ENCODE data around the gene GUCY2C. TPM values are rescaled to one million over a fixed set of nuclear protein-coding genes. Genes with fewer than 3 reads are reported as not detected.
A peak's percentile ranks its signal among the peaks of the same experiment; 100 is the strongest.

The GUCY2C gene
- total RNA-seq, 1 experiment from 2014 or later = 0.48 TPM

DNA sequence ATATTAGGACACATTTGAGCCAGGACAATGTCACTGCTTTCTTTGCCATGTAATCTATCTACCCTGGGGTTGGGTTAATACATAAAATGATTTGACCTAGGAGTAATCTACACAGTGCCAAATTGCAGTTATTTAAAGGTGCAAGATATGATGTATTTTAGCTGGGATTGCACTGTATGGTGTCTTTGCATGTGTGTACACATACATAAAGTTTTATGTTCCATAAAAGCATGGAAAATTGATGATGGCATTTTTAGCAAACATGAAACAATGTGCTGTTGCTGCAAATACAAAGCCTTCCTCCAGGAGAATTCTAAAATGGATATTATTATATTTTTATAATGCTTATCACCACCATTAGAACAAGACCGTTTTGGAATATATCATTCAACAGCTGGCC lies 104.7 kb downstream of the GUCY2C start:
- Histone ChIP-seq H3K4me1 (ENCODE audit: low read length) (no peaks in the 10 kb centered on the region), H2AFZ (ENCODE audit: low read length) (no peak overlapping the region), H3K4me3 (ENCODE audit: low read length) (no peak overlapping the region), H3K4me2 (ENCODE audit: low read depth, low read length, poor library complexity, severe bottlenecking) (no peak overlapping the region), H3K9ac (ENCODE audit: low read length) (no peak overlapping the region), H3K36me3 (ENCODE audit: insufficient read depth, low read length) (no peaks in the 10 kb centered on the region), H3K79me2 (ENCODE audit: low read length) (no peaks in the 10 kb centered on the region), H3K27ac (ENCODE audit: low read length) (no peak overlapping the region), H3K27me3 (ENCODE audit: low read length) (no peaks in the 10 kb centered on the region), H4K20me1 (ENCODE audit: insufficient read depth, low read depth, low read length) (no peaks in the 10 kb centered on the region), H3K9me2 (replicated peaks; ENCODE audit: insufficient read depth, low read length) (no peaks in the 10 kb centered on the region), H3K9me3 (ENCODE audit: low read length) (no peaks in the 10 kb centered on the region)
- DNase-seq = no peak

GRCh38 chr12:14589169-14590004 lies 107.0 kb downstream of the GUCY2C start:
- DNase-seq = no peak
- Histone ChIP-seq H3K36me3 (ENCODE audit: insufficient read depth, low read length) (no peaks in the 10 kb centered on the region), H3K4me2 (ENCODE audit: low read depth, low read length, poor library complexity, severe bottlenecking) (no peak overlapping the region), H3K79me2 (ENCODE audit: low read length) (no peaks in the 10 kb centered on the region), H4K20me1 (ENCODE audit: insufficient read depth, low read depth, low read length) (no peaks in the 10 kb centered on the region), H3K27me3 (ENCODE audit: low read length) (no peaks in the 10 kb centered on the region), H3K4me1 (ENCODE audit: low read length) (no peaks in the 10 kb centered on the region), H3K27ac (ENCODE audit: low read length) (no peak overlapping the region), H3K4me3 (ENCODE audit: low read length) (no peak overlapping the region), H3K9ac (ENCODE audit: low read length) (no peak overlapping the region), H3K9me3 (ENCODE audit: low read length) (no peaks in the 10 kb centered on the region), H3K9me2 (replicated peaks; ENCODE audit: insufficient read depth, low read length) (no peaks in the 10 kb centered on the region), H2AFZ (ENCODE audit: low read length) (no peak overlapping the region)

DNA sequence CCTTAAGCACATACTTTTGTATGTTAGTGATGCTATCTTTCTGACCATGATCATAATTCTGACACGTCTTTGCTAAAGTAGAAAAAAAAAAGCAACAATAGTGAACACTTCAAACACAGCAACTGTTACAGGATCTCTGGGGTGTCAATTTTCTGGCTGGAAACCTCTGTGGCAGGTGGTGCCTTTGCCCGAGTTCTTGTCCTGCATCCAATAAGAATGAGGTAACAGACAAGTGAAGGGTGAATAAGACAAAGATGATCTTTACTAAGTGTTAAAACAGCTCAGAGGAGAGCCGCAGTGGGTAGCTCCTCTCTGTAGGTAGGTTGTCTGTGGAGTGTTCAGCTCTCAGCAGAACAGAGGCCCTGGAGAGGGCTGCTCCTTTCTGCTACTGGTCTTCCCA lies 107.8 kb downstream of the GUCY2C start:
- Histone ChIP-seq H3K9me3 (ENCODE audit: low read length) (no peaks in the 10 kb centered on the region), H3K27ac (ENCODE audit: low read length) (no peak overlapping the region), H3K27me3 (ENCODE audit: low read length) (no peaks in the 10 kb centered on the region), H3K4me2 (ENCODE audit: low read depth, low read length, poor library complexity, severe bottlenecking) (no peak overlapping the region), H3K4me3 (ENCODE audit: low read length) (no peak overlapping the region), H3K4me1 (ENCODE audit: low read length) (no peaks in the 10 kb centered on the region), H2AFZ (ENCODE audit: low read length) (no peak overlapping the region), H3K9ac (ENCODE audit: low read length) (no peak overlapping the region), H3K79me2 (ENCODE audit: low read length) (no peaks in the 10 kb centered on the region), H3K9me2 (replicated peaks; ENCODE audit: insufficient read depth, low read length) (no peaks in the 10 kb centered on the region), H3K36me3 (ENCODE audit: insufficient read depth, low read length) (no peaks in the 10 kb centered on the region), H4K20me1 (ENCODE audit: insufficient read depth, low read depth, low read length) (no peaks in the 10 kb centered on the region)
- DNase-seq = no peak

DNA sequence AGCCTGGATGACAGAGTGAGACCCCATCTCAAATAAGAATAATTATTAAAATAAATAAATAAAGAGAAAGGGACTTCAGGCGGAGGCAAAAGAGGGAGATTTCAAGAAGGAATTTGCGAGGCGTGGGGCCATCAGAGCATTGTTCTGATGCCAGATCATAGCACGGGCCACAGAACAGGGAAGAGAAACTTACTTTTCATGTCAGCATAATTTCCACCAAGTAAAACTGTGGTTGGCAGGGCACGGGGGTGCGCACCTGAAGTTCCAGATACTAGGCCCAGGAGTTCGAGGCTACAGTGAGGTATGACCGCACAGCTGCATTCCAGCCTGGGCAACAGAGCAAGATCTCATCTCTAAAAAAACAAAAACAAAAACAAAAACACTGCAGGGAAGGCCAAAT lies 117.8 kb downstream of the GUCY2C start:
- H3K36me3 ChIP-seq (ENCODE audit: insufficient read depth, low read length) = no peaks in the 10 kb centered on the region
- peaks cover 43% of the 10 kb centered on the region for H3K4me1 ChIP-seq (ENCODE audit: low read length)
- no peaks in the 10 kb centered on the region for H3K27me3 ChIP-seq (ENCODE audit: low read length)
- no peak overlapping the region for H3K4me2 ChIP-seq (ENCODE audit: low read depth, low read length, poor library complexity, severe bottlenecking)
- H4K20me1 ChIP-seq (ENCODE audit: insufficient read depth, low read depth, low read length) = no peaks in the 10 kb centered on the region
- no peak overlapping the region for H3K9ac ChIP-seq (ENCODE audit: low read length)
- H3K79me2 ChIP-seq (ENCODE audit: low read length) = no peaks in the 10 kb centered on the region
- H3K27ac ChIP-seq (ENCODE audit: low read length) = peak overlapping the region; percentile 97
- peak overlapping the region; percentile 30; the same call in 1 of the 2 replicates for H2AFZ ChIP-seq (ENCODE audit: low read length)
- no peaks in the 10 kb centered on the region for H3K9me2 ChIP-seq (replicated peaks; ENCODE audit: insufficient read depth, low read length)
- H3K4me3 ChIP-seq (ENCODE audit: low read length) = no peak overlapping the region
- no peaks in the 10 kb centered on the region for H3K9me3 ChIP-seq (ENCODE audit: low read length)
- no peak for DNase-seq

GRCh38 chr12:14577344-14577743 lies 119.1 kb downstream of the GUCY2C start:
- Histone ChIP-seq H2AFZ (ENCODE audit: low read length) (peak overlapping the region; percentile 28), H3K79me2 (ENCODE audit: low read length) (no peaks in the 10 kb centered on the region), H3K9me2 (replicated peaks; ENCODE audit: insufficient read depth, low read length) (no peaks in the 10 kb centered on the region), H3K36me3 (ENCODE audit: insufficient read depth, low read length) (no peaks in the 10 kb centered on the region), H3K4me3 (ENCODE audit: low read length) (peak overlapping the region; percentile 29; the same call in 1 of the 2 replicates), H3K9me3 (ENCODE audit: low read length) (no peaks in the 10 kb centered on the region), H3K27me3 (ENCODE audit: low read length) (no peaks in the 10 kb centered on the region), H3K4me2 (ENCODE audit: low read depth, low read length, poor library complexity, severe bottlenecking) (peak overlapping the region; percentile 66), H3K4me1 (ENCODE audit: low read length) (peaks cover 53% of the 10 kb centered on the region), H3K9ac (ENCODE audit: low read length) (peak overlapping the region; percentile 26), H3K27ac (ENCODE audit: low read length) (peak overlapping the region; percentile 97), H4K20me1 (ENCODE audit: insufficient read depth, low read depth, low read length) (no peaks in the 10 kb centered on the region)
- peak; percentile 55 for DNase-seq

GRCh38 chr12:14576896-14577295 lies 119.5 kb downstream of the GUCY2C start:
- H2AFZ ChIP-seq (ENCODE audit: low read length) = peak overlapping the region; percentile 28
- no peaks in the 10 kb centered on the region for H3K9me3 ChIP-seq (ENCODE audit: low read length)
- peak; percentile 79 for DNase-seq
- peaks cover 57% of the 10 kb centered on the region for H3K4me1 ChIP-seq (ENCODE audit: low read length)
- no peaks in the 10 kb centered on the region for H3K36me3 ChIP-seq (ENCODE audit: insufficient read depth, low read length)
- H3K4me3 ChIP-seq (ENCODE audit: low read length) = peak overlapping the region; percentile 29; the same call in 1 of the 2 replicates
- peak overlapping the region; percentile 52 for H3K9ac ChIP-seq (ENCODE audit: low read length)
- no peaks in the 10 kb centered on the region for H4K20me1 ChIP-seq (ENCODE audit: insufficient read depth, low read depth, low read length)
- no peaks in the 10 kb centered on the region for H3K9me2 ChIP-seq (replicated peaks; ENCODE audit: insufficient read depth, low read length)
- peak overlapping the region; percentile 66 for H3K4me2 ChIP-seq (ENCODE audit: low read depth, low read length, poor library complexity, severe bottlenecking)
- H3K27me3 ChIP-seq (ENCODE audit: low read length) = no peaks in the 10 kb centered on the region
- H3K79me2 ChIP-seq (ENCODE audit: low read length) = no peaks in the 10 kb centered on the region
- peak overlapping the region; percentile 97 for H3K27ac ChIP-seq (ENCODE audit: low read length)

DNA sequence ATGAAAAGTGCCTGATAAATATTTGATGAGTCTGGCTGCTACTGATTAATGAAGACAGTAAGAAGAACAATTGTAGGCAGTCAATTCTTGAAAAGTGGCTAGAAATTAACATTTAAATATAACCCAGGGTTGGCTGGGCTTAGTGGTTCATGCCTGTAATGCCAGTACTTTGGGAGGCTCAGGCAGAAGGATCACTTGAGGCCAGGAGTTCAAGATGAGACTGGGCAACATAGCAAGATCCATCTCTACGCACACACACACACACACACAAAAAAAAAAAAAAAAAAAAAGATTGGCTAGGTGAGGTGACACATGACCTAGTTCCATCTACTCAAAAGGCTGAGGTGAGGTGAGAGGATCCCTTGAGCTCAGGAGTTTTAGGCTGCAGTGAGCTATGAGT lies 120.8 kb downstream of the GUCY2C start:
- Histone ChIP-seq H3K27me3 (ENCODE audit: low read length) (no peaks in the 10 kb centered on the region), H3K4me2 (ENCODE audit: low read depth, low read length, poor library complexity, severe bottlenecking) (peak overlapping the region; percentile 7), H3K4me1 (ENCODE audit: low read length) (peaks cover 57% of the 10 kb centered on the region), H3K36me3 (ENCODE audit: insufficient read depth, low read length) (no peaks in the 10 kb centered on the region), H3K9ac (ENCODE audit: low read length) (no peak overlapping the region), H3K9me3 (ENCODE audit: low read length) (no peaks in the 10 kb centered on the region), H2AFZ (ENCODE audit: low read length) (0 out of 2 replicates have a peak overlapping the region, but pooled peaks have one; percentile 27), H4K20me1 (ENCODE audit: insufficient read depth, low read depth, low read length) (no peaks in the 10 kb centered on the region), H3K9me2 (replicated peaks; ENCODE audit: insufficient read depth, low read length) (no peaks in the 10 kb centered on the region), H3K4me3 (ENCODE audit: low read length) (no peak overlapping the region), H3K27ac (ENCODE audit: low read length) (peak overlapping the region; percentile 97), H3K79me2 (ENCODE audit: low read length) (no peaks in the 10 kb centered on the region)
- DNase-seq = no peak

GRCh38 chr12:14573118-14573517 lies 123.3 kb downstream of the GUCY2C start:
- H3K4me2 ChIP-seq (ENCODE audit: low read depth, low read length, poor library complexity, severe bottlenecking) = no peak overlapping the region
- no peaks in the 10 kb centered on the region for H3K79me2 ChIP-seq (ENCODE audit: low read length)
- no peaks in the 10 kb centered on the region for H3K9me3 ChIP-seq (ENCODE audit: low read length)
- peaks cover 48% of the 10 kb centered on the region for H3K4me1 ChIP-seq (ENCODE audit: low read length)
- no peak overlapping the region for H2AFZ ChIP-seq (ENCODE audit: low read length)
- H3K4me3 ChIP-seq (ENCODE audit: low read length) = no peak overlapping the region
- no peaks in the 10 kb centered on the region for H3K27me3 ChIP-seq (ENCODE audit: low read length)
- no peaks in the 10 kb centered on the region for H4K20me1 ChIP-seq (ENCODE audit: insufficient read depth, low read depth, low read length)
- no peaks in the 10 kb centered on the region for H3K9me2 ChIP-seq (replicated peaks; ENCODE audit: insufficient read depth, low read length)
- no peak overlapping the region for H3K27ac ChIP-seq (ENCODE audit: low read length)
- H3K9ac ChIP-seq (ENCODE audit: low read length) = no peak overlapping the region
- DNase-seq = no peak
- no peaks in the 10 kb centered on the region for H3K36me3 ChIP-seq (ENCODE audit: insufficient read depth, low read length)

All from Karpas-422 (cell line).